HL-60 (cell line): ENCODE measurements around the gene ANGPTL5.
A peak's percentile ranks its signal among the peaks of the same experiment; 100 is the strongest.

Experiments used
- DNase-seq, 2 experiments: peaks; one replicate each; pipeline ENCODE4 v3.0.0-alpha.2; 2010 to 2020; ENCODE audit warnings: low read depth in 1 of 2, low spot score in 1 of 2
- H3K27ac ChIP-seq: fragments of 250-450 bp; sonication (Bioruptor Pico); replicated peaks from 2 replicates; pipeline ENCODE4 v1.5.1; 2020; ENCODE audit warnings: mild to moderate bottlenecking, moderate library complexity
- H3K27me3 ChIP-seq: fragments of 250-450 bp; sonication (Bioruptor Pico); 2 replicates; pipeline ENCODE4 v1.5.1; 2021; ENCODE audit warnings: mild to moderate bottlenecking, moderate library complexity; ENCODE audit not compliant: insufficient read depth, poor library complexity, severe bottlenecking
- H3K4me3 ChIP-seq: replicated peaks from 2 replicates; pipeline ENCODE4 v1.5.1; 2011; ENCODE audit warnings: mild to moderate bottlenecking, control low read depth, low read length; ENCODE audit not compliant: insufficient read depth
- CTCF ChIP-seq: IDR thresholded peaks from one replicate; pipeline ENCODE4 v1.5.1; 2011; ENCODE audit warnings: low read length, control low read depth, inconsistent platforms; ENCODE audit not compliant: insufficient read depth
- GABPA ChIP-seq: IDR thresholded peaks from 2 replicates; pipeline ENCODE4 v1.6.1; 2012; ENCODE audit warnings: low read depth
- POLR2AphosphoS5 ChIP-seq: IDR thresholded peaks from 2 replicates; pipeline ENCODE4 v1.6.1; 2012; ENCODE audit warnings: low read depth
- SPI1 ChIP-seq: IDR thresholded peaks from 2 replicates; pipeline ENCODE4 v1.6.1; 2012; ENCODE audit warnings: low read depth, mild to moderate bottlenecking, borderline replicate concordance
- TF ChIP-seq, protein P1 (sequence below): IDR thresholded peaks from 2 replicates; pipeline ENCODE4 v1.6.1; 2012; ENCODE audit warnings: low read depth; ENCODE audit not compliant: insufficient replicate concordance

The ANGPTL5 gene

DNA sequence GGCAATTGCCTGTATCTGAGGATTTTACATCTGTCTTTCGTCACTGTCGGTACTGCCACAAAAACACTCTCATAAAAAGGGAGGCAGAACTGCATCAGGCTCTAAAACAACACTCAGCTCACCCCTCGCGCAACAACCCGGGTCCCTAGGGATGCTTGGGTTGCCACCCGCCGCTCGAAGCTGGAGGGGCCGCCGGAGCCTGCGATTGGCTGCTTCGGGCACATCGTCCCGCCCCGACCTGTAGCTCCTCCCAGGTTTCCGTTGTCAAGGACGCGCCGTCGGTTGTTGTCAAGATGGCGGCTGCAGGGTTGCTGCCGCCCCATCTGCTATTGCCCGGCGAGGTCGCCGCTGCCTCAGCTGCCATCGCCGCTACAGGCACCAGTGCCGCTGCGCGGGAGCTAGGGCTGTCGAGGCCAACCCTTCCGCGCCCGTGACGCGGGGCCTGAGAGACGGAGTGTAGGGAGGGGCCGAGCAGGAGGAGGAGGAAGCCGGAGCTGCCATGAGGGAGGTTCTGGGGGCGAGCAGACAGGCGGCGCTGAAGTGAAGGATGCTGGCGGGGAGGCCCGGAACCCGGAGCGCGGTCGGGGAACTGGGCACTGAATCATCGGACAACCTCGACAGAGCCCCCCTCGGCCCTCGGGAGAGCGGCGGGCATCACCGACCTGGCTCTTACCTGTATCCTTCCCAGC is 1.4 kb downstream of the ANGPTL5 start, which contains the start of gene CEP126:
Gene CEP126 (plus strand): TSS at position 273 of the 689 bp plus-strand sequence. CDS start 275 bp downstream, at position 548.
- Histone ChIP-seq H3K27me3 (no peaks in the 10 kb centered on the region), H3K4me3 (peak within 1 kb of the TSS; percentile 61), H3K27ac (no peak within 1 kb of the TSS)
- TF ChIP-seq SPI1, result no peak
- TF ChIP-seq GABPA, result no peak
- TF ChIP-seq POLR2AphosphoS5, result no peak
- TF ChIP-seq CTCF, result no peak
- TF ChIP-seq, protein P1, sequence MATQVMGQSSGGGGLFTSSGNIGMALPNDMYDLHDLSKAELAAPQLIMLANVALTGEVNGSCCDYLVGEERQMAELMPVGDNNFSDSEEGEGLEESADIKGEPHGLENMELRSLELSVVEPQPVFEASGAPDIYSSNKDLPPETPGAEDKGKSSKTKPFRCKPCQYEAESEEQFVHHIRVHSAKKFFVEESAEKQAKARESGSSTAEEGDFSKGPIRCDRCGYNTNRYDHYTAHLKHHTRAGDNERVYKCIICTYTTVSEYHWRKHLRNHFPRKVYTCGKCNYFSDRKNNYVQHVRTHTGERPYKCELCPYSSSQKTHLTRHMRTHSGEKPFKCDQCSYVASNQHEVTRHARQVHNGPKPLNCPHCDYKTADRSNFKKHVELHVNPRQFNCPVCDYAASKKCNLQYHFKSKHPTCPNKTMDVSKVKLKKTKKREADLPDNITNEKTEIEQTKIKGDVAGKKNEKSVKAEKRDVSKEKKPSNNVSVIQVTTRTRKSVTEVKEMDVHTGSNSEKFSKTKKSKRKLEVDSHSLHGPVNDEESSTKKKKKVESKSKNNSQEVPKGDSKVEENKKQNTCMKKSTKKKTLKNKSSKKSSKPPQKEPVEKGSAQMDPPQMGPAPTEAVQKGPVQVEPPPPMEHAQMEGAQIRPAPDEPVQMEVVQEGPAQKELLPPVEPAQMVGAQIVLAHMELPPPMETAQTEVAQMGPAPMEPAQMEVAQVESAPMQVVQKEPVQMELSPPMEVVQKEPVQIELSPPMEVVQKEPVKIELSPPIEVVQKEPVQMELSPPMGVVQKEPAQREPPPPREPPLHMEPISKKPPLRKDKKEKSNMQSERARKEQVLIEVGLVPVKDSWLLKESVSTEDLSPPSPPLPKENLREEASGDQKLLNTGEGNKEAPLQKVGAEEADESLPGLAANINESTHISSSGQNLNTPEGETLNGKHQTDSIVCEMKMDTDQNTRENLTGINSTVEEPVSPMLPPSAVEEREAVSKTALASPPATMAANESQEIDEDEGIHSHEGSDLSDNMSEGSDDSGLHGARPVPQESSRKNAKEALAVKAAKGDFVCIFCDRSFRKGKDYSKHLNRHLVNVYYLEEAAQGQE, result no peak
- peak; percentile 51 to 66 for DNase-seq

GRCh38 chr11:101914341-101914737 is 2.0 kb downstream of the ANGPTL5 start:
- no peaks in the 10 kb centered on the region for H3K27me3 ChIP-seq
- DNase-seq, result no peak
- H3K4me3 ChIP-seq, result peak overlapping the region; percentile 61
- TF ChIP-seq GABPA (no peak), POLR2AphosphoS5 (no peak), CTCF (no peak)
- H3K27ac ChIP-seq, result no peak overlapping the region

DNA sequence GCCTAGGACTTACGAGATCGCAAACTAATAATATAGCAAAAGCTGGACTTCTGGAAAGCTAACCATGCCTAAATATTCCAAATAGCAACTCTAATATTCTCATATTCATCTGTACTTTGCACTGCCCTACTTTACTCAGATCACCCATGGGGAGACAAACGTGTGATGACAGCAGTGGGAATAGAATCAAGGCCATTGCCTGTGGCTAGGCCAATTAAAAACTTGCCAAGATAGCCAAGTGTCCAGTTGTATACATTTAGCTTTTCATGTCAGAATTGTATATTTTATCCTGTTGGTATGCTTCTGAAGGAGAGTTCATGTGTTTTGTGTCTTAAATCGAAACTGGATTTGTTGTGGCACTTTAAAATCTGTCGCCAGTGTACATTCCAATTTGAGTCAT is 2.7 kb downstream of the ANGPTL5 start:
- DNase-seq, result no peak
- Histone ChIP-seq H3K27me3 (no peaks in the 10 kb centered on the region), H3K27ac (no peak overlapping the region), H3K4me3 (no peak overlapping the region)
- TF ChIP-seq CTCF (no peak), GABPA (no peak), POLR2AphosphoS5 (no peak), SPI1 (no peak)
- TF ChIP-seq, protein P1, result no peak
